NCI-H345 (cell line): Measurements from ENCODE around the gene DTX4.

Source experiments
- DNase-seq: peaks from one replicate; lab custom pipeline; 2025; lab: John Stamatoyannopoulos, UW

DTX4 gene

GRCh38 chr11:59173080-59173963 is 1.4 kb downstream of the DTX4 start:
- DNase-seq = no peak

- no peak for DNase-seq
Observed at GRCh38 chr11:59173964-59174663, 2.2 kb downstream of the DTX4 start.

GRCh38 chr11:59174664-59175033 is 2.7 kb downstream of the DTX4 start:
- no peak for DNase-seq

GRCh38 chr11:59175091-59175501 is 3.2 kb downstream of the DTX4 start:
- DNase-seq = no peak

GRCh38 chr11:59176330-59176729 is 4.4 kb downstream of the DTX4 start:
- no peak for DNase-seq

- no peak for DNase-seq
Observed at GRCh38 chr11:59178402-59178801, 6.5 kb downstream of the DTX4 start.

- no peak for DNase-seq
Observed at GRCh38 chr11:59179121-59179520, 7.2 kb downstream of the DTX4 start.

- no peak for DNase-seq
Observed at GRCh38 chr11:59180168-59180776, 8.3 kb downstream of the DTX4 start.

- no peak for DNase-seq
Observed at GRCh38 chr11:59180907-59181306, 9.0 kb downstream of the DTX4 start.

- no peak for DNase-seq
Observed at GRCh38 chr11:59181746-59182456, 10.0 kb downstream of the DTX4 start.

GRCh38 chr11:59182457-59183151 is 10.7 kb downstream of the DTX4 start:
- DNase-seq = no peak

- DNase-seq = no peak
Observed at GRCh38 chr11:59183771-59184170, 11.8 kb downstream of the DTX4 start.

- DNase-seq = no peak
Observed at GRCh38 chr11:59184691-59185339, 12.9 kb downstream of the DTX4 start.

- DNase-seq = no peak
Observed at GRCh38 chr11:59185386-59185945, 13.5 kb downstream of the DTX4 start.

- no peak for DNase-seq
Observed at GRCh38 chr11:59186130-59186594, 14.2 kb downstream of the DTX4 start.

- no peak for DNase-seq
Observed at GRCh38 chr11:59187035-59187434, 15.1 kb downstream of the DTX4 start.

- DNase-seq = no peak
Observed at GRCh38 chr11:59187587-59187986, 15.7 kb downstream of the DTX4 start.

GRCh38 chr11:59188954-59189353 is 17.0 kb downstream of the DTX4 start:
- no peak for DNase-seq

GRCh38 chr11:59189986-59190385 is 18.1 kb downstream of the DTX4 start:
- DNase-seq = no peak

- DNase-seq = no peak
Observed at GRCh38 chr11:59191095-59191494, 19.2 kb downstream of the DTX4 start.

- DNase-seq = no peak
Observed at GRCh38 chr11:59191890-59192289, 20.0 kb downstream of the DTX4 start.
